Body of pancreas (tissue), 4 donors: ENCODE data around the gene ADAMTS17. TPM values are rescaled to one million over a fixed set of nuclear protein-coding genes. Genes with fewer than 3 reads are reported as not detected.
A peak's percentile ranks its signal among the peaks of the same experiment; 100 is the strongest.

Experiments used
- ATAC-seq: fragments of 150-250 bp; one replicate; pipeline ENCODE4 v1.9.1; 2016
- DNase-seq, 4 donors: peaks; one replicate each; pipeline ENCODE4 v3.0.0-alpha.2; 2019
- H3K27ac ChIP-seq, 4 donors: fragments of 200-600 bp; sonication (generic); 1 replicate in 3 of 4; 2 replicates in 1 of 4; pipeline versions ENCODE4 v1.5.1 to v1.6.1; 2016 to 2019; ENCODE audit warnings: mild to moderate bottlenecking in 1 of 4, mixed read lengths in 1 of 4, moderate library complexity in 1 of 4
- H3K27me3 ChIP-seq, 2 donors: fragments of 200-600 bp; sonication (generic); one replicate each; pipeline ENCODE4 v1.6.0; 2016; ENCODE audit warnings: mild to moderate bottlenecking in 1 of 2
- H3K36me3 ChIP-seq, 2 donors: fragments of 200-600 bp; sonication (generic); replicated peaks in 1 of 2; 2 replicates each; pipeline ENCODE4 v1.5.1; 2016; ENCODE audit warnings: low read depth in 2 of 2; ENCODE audit not compliant: insufficient read depth in 1 of 2
- H3K4me1 ChIP-seq: fragments of 200-600 bp; sonication (generic); one replicate; pipeline ENCODE4 v1.6.0; 2016
- H3K4me3 ChIP-seq, 2 donors: fragments of 200-600 bp; sonication (generic); 1 replicate in 1 of 2; 2 replicates in 1 of 2; pipeline ENCODE4 v1.5.1; 2016 to 2019
- H3K9me3 ChIP-seq, 3 donors: fragments of 200-600 bp; sonication (generic); 1 replicate in 2 of 3; 2 replicates in 1 of 3; pipeline ENCODE4 v1.5.1; 2016
- POLR2A ChIP-seq, 3 donors: fragments of 450-650 bp; IDR thresholded peaks; one replicate each; pipeline ENCODE4 v1.6.1; 2016; ENCODE audit warnings: antibody characterized with exemption in 3 of 3, mild to moderate bottlenecking in 2 of 3
- WGBS, 2 donors: methylation state at CpG; one replicate each; pipeline ENCODE4 v1.1.5; 2017; 5-methylcytosine and 5-hydroxymethylcytosine counted together
- intact Hi-C: fragments of 100-400 bp; cut with DNase I; formaldehyde crosslinking; loops from one replicate; pipeline ENCODE4 v1.15.1; 2023
- total RNA-seq, 2 donors: library from RNA; depleted of rRNA; stranded (reverse); fragments of >200 nt; gene quantifications; one replicate each; pipeline ENCODE4 v1.1.0, GENCODE V29; 2016
- TF ChIP-seq, protein P1 (sequence below), 7 experiments: fragments of 450-650 bp in 4 of 7; fragments of 200-600 bp in 3 of 7; sonication (generic) in 3 of 7; IDR thresholded peaks; one replicate each; pipeline ENCODE4 v1.5.1; 2016 to 2019; ENCODE audit warnings: antibody characterized with exemption in 7 of 7

Gene ADAMTS17
- total RNA-seq, 2 donors from 2014 or later, result 24.6 to 26.0 TPM

DNA sequence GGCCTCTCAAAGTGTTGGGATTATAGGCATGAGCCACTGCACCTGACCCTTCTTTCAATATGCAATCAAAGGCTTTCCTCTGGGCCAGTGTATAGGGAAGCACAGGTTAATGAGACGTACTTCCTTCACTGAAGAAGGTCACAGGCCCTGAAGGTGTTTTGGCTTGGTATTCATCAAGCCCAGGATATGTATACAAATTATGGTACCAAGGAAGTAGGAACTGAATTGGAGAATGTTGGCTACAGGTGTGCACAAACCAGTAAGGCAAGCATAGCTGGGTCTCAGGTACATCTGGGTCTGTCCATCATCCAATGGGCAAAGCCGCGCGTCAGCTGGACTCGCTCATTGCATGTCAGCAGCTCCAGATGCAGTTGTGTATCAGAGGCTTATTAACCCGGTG, 237.9 kb downstream of the ADAMTS17 start:
- 95 to 96% methylated on average over 6 of the region's 6 CpGs for WGBS, 2 donors
- Histone ChIP-seq H3K36me3 (no peaks in the 10 kb centered on the region), H3K4me1 (peaks cover 11% of the 10 kb centered on the region), H3K9me3 (no peaks in the 10 kb centered on the region), H3K27ac (no peak overlapping the region), H3K27me3 (no peaks in the 10 kb centered on the region), H3K4me3 (no peak overlapping the region)
- no peak for TF ChIP-seq POLR2A (IDR thresholded peaks at IDR 0.05)
- TF ChIP-seq, protein P1, sequence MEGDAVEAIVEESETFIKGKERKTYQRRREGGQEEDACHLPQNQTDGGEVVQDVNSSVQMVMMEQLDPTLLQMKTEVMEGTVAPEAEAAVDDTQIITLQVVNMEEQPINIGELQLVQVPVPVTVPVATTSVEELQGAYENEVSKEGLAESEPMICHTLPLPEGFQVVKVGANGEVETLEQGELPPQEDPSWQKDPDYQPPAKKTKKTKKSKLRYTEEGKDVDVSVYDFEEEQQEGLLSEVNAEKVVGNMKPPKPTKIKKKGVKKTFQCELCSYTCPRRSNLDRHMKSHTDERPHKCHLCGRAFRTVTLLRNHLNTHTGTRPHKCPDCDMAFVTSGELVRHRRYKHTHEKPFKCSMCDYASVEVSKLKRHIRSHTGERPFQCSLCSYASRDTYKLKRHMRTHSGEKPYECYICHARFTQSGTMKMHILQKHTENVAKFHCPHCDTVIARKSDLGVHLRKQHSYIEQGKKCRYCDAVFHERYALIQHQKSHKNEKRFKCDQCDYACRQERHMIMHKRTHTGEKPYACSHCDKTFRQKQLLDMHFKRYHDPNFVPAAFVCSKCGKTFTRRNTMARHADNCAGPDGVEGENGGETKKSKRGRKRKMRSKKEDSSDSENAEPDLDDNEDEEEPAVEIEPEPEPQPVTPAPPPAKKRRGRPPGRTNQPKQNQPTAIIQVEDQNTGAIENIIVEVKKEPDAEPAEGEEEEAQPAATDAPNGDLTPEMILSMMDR (IDR thresholded peaks at IDR 0.05), result no peak
- DNase-seq (no peak), ATAC-seq (no peak)
- intact Hi-C loops, result no loop called here

DNA sequence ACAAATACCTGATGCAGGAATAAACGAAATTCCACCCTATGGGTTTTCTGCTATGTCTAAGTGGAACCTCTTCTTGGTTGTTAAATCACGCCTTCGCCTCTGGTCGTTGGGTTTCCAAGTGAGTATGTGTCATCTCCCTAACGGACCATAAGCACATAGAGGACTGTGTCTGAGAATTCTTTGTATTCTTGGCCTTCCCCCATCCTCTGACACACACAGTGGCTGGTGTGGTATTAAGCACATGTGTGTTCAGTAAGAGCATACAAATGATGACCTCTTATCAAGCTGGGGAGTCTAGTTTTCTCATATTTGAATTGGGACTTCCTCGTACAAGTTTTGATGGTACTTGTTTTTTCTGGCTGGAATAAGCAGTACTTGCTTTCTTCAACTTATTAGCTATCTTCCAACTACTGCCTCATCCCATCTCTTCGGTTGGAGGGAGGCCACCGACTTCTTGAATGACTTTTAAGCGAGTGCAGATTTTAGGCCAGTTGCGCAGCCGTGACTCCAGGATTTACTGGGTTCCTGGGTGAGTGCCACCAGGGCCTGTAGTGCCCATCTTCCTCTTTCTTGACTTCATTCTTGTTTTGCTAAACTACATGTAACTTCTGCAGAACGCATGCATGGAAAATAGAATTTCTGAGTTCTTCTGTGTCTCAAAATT, 240.2 kb downstream of the ADAMTS17 start:
- no peak for TF ChIP-seq POLR2A (IDR thresholded peaks at IDR 0.05)
- TF ChIP-seq, protein P1 (IDR thresholded peaks at IDR 0.05), result no peak
- no peak for ATAC-seq

DNA sequence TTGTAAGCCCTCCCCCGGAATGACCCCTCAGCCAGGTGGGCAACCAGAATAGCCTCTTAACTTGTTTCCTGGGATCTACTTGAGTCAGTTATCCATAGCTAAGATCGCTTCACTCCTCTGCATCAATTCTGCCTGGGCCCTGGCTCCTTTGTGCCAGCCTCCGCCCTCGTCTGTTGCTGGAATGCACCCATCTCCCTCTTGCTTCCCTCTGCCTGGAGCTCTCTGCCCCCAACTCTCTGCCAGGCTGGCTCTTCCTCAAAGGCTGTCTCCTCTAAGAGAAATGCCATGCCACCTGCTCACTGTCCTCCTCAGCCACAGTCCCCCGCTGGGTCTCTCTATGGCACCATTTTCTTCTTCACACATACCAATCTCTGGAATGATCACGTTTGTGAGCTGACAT, 240.8 kb downstream of the ADAMTS17 start:
- intact Hi-C loops, result no loop called here
- Histone ChIP-seq H3K27ac (no peak overlapping the region), H3K36me3 (no peaks in the 10 kb centered on the region), H3K9me3 (no peaks in the 10 kb centered on the region), H3K4me1 (no peaks in the 10 kb centered on the region), H3K27me3 (no peaks in the 10 kb centered on the region), H3K4me3 (no peak overlapping the region)
- TF ChIP-seq POLR2A (IDR thresholded peaks at IDR 0.05), result no peak
- TF ChIP-seq, protein P1 (IDR thresholded peaks at IDR 0.05), result no peak
- ATAC-seq (no peak), DNase-seq (no peak)
- 92% methylated on average over 6 of the region's 6 CpGs for WGBS, 2 donors

More for the DNA sequence above, 240.2 kb downstream of the ADAMTS17 start:
- H3K4me1 ChIP-seq, result peaks cover 2% of the 10 kb centered on the region
- no peak for DNase-seq
- H3K27ac ChIP-seq, result no peak overlapping the region
- H3K9me3 ChIP-seq, result no peaks in the 10 kb centered on the region
- H3K27me3 ChIP-seq, result no peaks in the 10 kb centered on the region
- intact Hi-C loops, result no loop called here
- H3K4me3 ChIP-seq, result no peak overlapping the region
- H3K36me3 ChIP-seq, result no peaks in the 10 kb centered on the region
- 90% methylated on average over 12 of the region's 12 CpGs for WGBS, 2 donors

DNA sequence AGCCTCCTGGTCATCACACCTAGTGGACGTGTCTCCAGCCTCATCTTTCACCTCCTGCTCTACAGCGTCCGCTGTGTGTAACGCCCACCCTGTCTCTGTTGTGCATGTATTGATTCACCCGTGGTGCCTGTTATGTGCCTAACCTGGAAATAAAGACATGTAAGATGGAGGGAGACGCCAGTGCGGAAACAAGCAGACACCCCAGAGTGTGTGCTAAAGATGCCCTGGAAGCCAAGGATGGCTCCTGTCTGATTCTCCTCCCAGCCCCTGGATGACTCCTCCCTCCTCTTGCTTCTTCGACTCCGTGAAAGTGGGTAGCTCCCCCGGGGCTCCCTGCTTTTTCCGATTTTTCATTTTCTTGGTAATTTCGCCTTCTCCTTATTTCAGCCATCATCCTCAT, 241.8 kb downstream of the ADAMTS17 start:
- DNase-seq, result no peak
- no peak for TF ChIP-seq POLR2A (IDR thresholded peaks at IDR 0.05)
- TF ChIP-seq, protein P1 (IDR thresholded peaks at IDR 0.05), result no peak

DNA sequence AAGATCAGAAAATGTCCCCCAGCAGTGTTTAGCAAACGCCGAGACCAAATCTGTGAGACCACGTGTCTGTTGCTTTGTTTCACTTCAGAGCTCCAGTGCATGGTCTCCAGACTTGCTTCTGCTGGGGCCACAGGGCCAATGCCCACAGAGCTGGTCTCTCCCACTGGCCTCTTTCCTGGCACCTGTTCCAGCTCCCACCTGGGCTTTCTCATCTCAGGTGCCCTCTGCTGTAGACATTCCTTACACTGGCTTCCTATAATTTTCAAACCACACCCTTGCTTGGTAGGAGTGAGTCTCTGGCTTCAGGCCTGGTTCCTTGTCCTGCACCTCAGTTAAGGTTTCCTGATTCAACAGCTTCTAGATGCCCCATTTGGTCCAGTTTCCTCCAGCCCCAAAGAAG, 243.1 kb downstream of the ADAMTS17 start:
- H3K4me1 ChIP-seq, result no peaks in the 10 kb centered on the region
- no peak overlapping the region for H3K4me3 ChIP-seq
- H3K36me3 ChIP-seq, result peaks cover 0 to 2% of the 10 kb centered on the region in 2 donors
- no peak overlapping the region for H3K27ac ChIP-seq
- TF ChIP-seq POLR2A (IDR thresholded peaks at IDR 0.05), result no peak
- TF ChIP-seq, protein P1 (IDR thresholded peaks at IDR 0.05), result peak in 1 of 7 experiments; percentile 11
- peak in 2 of 4 donors; percentile 27 to 59 for DNase-seq
- 96 to 98% methylated on average over 3 of the region's 3 CpGs for WGBS, 2 donors
- no peaks in the 10 kb centered on the region for H3K9me3 ChIP-seq
- H3K27me3 ChIP-seq, result no peaks in the 10 kb centered on the region
- intact Hi-C loops, result no loop called here
- ATAC-seq, result no peak

More for the DNA sequence above, 241.8 kb downstream of the ADAMTS17 start:
- H3K27ac ChIP-seq, result no peak overlapping the region
- no peak overlapping the region for H3K4me3 ChIP-seq
- peaks cover 0 to 2% of the 10 kb centered on the region in 2 donors for H3K36me3 ChIP-seq
- 89 to 91% methylated on average over 12 of the region's 12 CpGs for WGBS, 2 donors
- no peaks in the 10 kb centered on the region for H3K9me3 ChIP-seq
- intact Hi-C loops, result no loop called here
- no peaks in the 10 kb centered on the region for H3K27me3 ChIP-seq
- H3K4me1 ChIP-seq, result no peaks in the 10 kb centered on the region
- no peak for ATAC-seq
